ENCODE measurements around the gene FKRP.
"Not testable (repeated sequence)": the region's sequence is repeated elsewhere in the genome, so short reads cannot be mapped to it uniquely, and the experiment has no call there.

FKRP gene

DNA sequence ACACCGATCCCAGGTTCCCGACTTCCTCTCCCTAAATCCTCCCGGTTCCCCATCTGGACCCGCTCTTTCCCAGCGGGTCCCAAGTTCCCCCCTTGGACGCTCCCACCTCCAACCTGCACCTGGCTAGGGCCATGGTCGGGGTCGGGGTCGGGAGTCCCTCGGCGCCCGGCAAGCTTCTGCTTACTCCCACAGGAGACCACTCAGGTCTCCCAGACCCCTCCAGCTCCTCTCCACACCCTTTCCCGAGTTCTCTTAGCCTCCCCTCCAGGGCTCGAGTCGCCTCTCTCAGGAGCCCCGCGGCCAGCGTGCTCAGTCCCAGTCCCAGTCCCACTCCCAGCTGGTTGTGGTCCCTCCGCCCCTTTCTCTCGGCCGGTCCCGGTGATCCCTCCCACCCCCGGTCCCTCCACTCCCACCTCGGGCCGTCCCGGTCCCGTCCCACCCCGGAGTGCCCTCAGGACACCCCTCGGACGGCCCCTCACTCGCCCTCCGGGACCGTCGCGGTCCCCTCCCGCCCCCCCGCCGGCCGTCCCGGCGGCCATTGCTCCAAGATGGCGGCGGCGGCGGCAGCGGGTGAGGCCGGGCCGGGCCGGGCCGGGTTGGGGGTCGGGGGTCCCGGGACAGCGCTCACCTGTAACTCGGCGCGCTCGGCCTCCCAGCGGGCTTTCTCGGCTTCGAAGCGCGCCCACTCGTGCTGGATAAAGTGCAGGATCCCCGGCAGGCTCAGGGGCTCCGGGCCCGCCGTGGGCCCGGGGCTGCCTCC, at the start of gene FKRP:
Gene FKRP (plus strand): TSS at position 537 of the 760 bp plus-strand sequence. CDS start 9,394 bp downstream, outside the sequence.
- in situ Hi-C loops (cut with MboI; ENCODE audit: low sequenced_read_pairs) = no loop called here

DNA sequence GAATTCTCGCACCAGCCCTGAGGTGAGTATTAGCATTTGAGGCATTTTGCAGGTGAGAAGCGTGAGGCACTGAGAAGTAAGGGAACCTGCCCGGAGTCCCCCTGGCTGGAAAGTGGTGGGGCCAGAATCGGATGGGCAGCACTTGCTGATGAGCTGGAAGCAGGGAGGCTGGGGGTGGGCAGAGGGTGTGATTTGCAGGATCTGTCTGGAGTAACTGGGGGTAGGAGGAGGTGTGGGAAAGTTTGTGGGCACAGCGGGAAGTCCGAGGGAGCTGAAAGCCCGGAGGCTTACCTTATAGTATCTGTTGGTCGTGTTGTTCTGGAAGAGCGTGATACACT, 49.0 kb upstream of the FKRP start:
- in situ Hi-C loops (cut with MboI; ENCODE audit: low sequenced_read_pairs) = no loop called here

DNA sequence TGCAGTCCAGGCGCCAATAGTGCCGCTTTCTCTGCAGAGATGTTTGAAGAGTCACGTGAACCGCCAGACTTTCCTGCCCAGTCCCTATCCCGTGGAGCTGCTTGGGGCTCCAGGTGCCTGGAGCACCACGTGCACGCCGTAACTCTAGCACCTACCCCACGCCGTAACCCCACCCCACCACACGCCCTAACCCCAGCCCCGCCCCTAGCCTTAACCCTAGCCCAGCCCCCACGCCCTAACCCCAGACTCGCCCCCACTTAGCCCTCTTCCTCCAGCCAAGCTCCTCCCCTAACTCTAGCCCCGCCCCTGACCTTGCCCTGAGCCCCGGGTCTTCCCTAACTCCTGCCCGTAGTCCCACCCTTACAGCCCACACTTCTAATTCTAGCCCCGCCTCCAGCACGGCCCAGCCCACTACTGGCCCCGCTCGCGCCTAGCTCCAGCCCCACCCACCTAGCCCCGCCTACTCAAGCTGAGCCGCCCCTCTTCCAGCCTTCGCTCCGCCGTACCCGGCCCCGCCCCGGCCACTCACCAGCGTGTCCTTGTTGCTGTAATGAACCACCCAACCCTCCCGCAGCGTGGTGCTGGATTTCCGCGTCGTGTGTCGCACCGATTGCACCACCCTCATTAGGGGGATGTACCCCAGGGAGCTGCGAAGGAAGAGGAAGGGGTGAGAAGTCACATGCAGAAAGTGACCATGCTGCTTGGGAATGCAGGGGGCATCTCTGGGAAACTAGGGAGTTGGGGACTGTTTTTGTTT, 48.5 kb upstream of the FKRP start:
- in situ Hi-C loops (cut with MboI; ENCODE audit: low sequenced_read_pairs) = no loop called here

GRCh38 chr19:46698395-46699321, 47.2 kb upstream of the FKRP start:
- in situ Hi-C loops (cut with MboI; ENCODE audit: low sequenced_read_pairs) = no loop called here

DNA sequence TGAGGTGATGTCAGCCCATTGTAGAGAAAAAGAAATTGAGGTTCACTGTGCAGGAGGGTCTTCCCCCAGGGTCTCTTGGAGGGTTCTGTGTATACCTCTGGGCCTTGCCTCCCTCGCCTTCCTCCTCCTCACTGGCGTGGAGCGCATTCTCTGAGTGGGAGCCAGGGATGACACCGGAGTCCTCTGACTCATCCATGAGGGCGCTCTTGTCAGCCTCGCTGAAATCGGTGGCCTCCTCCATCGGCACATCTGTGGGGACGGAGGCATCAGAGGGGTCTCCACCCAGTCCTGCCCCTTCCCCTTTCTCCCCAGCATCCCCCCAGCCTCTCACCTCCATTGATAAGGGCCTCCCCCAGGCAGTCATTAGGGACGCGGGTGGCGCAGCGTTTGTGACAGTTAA, 45.2 kb upstream of the FKRP start:
- in situ Hi-C loops (cut with MboI; ENCODE audit: low sequenced_read_pairs) = no loop called here

DNA sequence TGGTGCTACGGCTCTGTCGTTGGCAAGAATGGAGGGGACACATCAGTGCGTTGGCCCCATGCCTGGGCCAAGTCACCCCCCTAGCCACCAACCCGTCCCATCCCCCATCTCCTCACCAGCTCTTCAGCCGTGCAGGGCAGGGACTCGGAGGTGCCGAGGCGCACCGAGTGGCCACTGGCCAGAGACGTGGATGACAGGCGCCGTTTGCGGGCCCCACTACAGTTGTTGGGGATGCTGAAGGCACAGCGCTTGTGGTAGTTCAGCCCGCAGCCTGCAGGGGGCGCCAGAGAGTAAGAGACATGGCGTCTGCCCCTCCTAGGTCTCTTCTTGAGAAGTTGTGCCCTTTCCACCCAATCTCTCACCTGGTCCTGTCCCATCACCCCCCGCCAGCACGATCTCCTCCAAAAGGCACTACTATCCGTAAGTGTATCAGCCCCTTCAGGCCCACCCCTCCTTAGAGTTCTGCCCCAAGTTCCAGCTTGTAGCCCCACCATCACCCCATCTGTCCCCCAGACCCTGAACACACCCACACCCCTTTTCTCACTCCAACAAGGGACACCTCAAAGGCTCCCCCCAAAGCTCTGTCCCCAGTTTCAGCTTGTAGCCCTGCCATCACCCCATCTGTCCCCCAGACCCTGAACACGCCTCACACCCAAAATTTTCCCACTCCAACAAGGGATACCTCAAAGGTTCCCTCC, 41.3 kb upstream of the FKRP start:
- in situ Hi-C loops (cut with MboI; ENCODE audit: low sequenced_read_pairs) = no loop called here

- in situ Hi-C loops (cut with MboI; ENCODE audit: low sequenced_read_pairs) = no loop called here
These were observed 35.2 kb upstream of the FKRP start for GRCh38 chr19:46710687-46711086.

- in situ Hi-C loops (cut with MboI; ENCODE audit: low sequenced_read_pairs) = not testable (repeated sequence)
These were observed 33.0 kb upstream of the FKRP start for GRCh38 chr19:46712768-46713338.

DNA sequence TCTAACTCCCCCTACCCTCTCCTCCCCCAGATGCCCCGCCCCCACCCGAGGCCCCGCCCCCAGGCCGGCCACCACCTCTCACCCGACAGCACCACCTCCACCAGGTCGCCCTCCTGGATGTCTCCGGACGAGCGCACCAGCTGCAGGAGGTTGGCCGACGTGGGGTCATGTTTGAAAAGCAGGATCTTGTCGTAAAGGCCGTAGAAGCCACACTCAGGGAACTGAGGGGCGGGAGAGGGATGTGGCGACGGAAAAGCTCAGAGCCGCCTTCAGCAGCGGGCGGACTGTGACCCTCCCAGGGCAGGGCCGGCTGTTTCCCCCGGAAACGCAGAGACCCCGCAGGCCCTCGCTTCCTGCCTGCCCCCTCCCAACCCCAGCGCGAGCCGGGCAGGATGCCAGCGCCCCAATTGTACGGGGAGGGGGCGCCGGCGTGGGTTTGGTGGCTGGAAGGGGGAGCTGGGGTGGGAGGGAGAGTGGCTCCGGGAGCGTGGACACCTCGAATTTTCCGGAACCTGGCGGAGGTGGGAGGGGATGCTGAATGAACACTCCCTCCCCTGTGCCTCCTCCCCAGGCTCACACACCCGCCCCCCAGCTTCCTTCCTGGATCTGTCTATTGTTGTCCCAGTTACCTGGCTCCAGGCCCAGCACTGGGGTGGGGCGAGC, 31.9 kb upstream of the FKRP start:
- in situ Hi-C loops (cut with MboI; ENCODE audit: low sequenced_read_pairs) = no loop called here

DNA sequence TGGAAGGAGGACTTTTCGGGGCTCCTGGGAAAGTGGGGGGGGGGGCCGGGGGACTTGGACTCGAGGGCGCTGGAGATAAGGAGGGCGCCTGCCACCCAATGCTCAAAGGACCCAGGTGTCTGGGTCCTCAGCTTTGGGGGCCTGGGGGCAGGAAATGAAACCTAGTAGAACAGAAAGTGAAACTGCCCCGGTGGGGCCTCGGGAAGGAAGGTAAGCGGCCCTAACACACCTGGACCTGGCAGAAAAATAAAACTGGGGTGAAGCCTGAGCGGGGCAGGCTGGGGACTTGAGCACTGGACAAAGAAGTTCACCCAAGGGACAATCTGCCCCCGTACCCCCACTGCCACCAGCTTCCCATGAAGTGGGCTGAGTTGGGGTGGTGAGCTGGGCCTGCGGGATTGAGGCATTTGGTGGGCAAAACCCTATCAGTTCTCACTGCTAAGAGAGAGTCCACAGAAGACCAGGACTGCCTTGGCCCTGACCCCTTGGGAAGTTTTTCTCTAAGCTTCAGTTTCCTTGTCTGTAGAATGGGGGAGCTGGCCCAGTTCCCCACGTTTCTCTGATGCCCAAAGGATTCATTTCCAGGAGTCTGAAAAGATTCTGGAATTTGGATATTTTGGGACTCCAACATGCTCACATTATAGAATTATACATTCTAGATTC, 31.3 kb upstream of the FKRP start:
- in situ Hi-C loops (cut with MboI; ENCODE audit: low sequenced_read_pairs) = no loop called here

GRCh38 chr19:46715620-46715974, 30.3 kb upstream of the FKRP start:
- in situ Hi-C loops (cut with MboI; ENCODE audit: low sequenced_read_pairs) = no loop called here

- in situ Hi-C loops (cut with MboI; ENCODE audit: low sequenced_read_pairs) = no loop called here
These were observed 29.7 kb upstream of the FKRP start for GRCh38 chr19:46715975-46716671.

DNA sequence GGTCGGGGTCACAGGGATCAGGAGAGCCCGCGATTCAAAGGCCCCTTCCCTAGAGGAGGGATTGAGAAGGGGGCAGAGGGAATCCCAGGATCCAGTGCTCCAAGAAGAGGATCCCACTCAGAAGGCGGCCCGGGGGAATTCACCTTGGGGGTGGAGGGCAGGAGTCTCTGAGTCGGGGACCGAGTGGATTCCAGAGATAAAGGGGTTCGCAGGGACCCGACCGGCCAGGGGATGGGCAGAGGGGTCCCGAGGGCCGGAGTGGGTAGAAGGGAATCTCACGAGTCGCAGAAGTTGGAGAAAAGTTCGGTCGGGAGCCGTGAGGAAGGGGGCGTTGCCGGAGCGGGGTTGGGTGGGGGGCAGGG, 29.2 kb upstream of the FKRP start:
- in situ Hi-C loops (cut with MboI; ENCODE audit: low sequenced_read_pairs) = no loop called here

DNA sequence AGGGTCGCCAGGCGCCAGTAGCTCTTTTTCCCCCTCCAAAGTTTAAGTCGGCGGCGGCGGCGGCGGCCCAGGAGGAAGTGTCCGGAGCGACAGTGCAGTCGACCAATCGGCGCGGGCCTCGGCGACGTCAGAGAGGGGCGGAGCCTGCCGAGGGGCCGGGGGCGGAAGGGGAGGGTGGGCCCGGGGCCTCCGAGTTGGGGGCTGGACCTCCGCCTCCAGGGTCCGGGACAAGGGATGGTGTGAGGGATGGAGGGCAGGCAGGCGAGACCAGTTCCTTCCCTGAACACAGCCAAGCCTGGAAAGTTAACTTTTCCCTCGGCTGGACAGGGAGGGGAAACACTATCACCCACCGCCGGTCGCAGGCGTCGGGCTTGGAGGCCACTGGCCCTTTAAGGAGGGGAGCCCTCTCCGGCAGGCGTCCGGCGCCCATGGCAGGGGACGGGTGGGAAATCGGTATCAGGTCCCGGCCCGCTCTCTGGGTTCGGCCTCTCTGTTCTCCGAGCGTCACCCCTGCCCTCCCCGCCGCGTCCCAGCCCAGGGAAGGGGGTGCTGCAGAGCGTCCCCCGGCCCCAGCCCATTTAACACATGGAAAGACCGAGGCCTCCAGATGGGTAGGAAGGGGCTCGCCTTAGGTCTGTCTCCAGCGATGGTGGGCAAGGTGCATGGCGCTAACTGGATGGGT, 28.7 kb upstream of the FKRP start, which contains the start of gene PRKD2:
Gene PRKD2 (minus strand): TSS at position 81 of the 682 bp plus-strand sequence. CDS start 744 bp downstream, outside the sequence.
- in situ Hi-C loops (cut with MboI; ENCODE audit: low sequenced_read_pairs) = no loop called here

DNA sequence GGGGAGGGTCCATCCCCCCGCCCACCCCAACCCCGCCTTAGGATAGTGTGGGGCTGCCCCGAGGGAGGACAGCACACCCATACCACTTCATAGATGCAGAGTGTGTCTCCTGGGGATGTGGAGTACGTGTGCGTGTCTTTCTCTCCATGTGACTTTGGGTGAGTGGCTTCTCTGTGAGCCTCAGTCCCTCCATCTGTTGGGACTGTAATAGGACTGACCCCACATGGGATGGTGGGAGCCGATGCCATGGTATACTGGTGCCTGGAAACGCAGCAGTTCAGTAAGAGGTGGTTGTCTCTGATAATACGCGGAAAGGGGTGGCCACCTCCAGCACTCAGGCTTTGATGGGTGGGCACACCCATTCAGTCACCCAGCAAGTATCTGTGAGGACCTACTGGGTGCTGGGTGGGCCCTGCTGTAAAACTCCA, 28.1 kb upstream of the FKRP start:
- in situ Hi-C loops (cut with MboI; ENCODE audit: low sequenced_read_pairs) = no loop called here

- in situ Hi-C loops (cut with MboI; ENCODE audit: low sequenced_read_pairs) = no loop called here
These were observed 27.5 kb upstream of the FKRP start for GRCh38 chr19:46718157-46718933.

DNA sequence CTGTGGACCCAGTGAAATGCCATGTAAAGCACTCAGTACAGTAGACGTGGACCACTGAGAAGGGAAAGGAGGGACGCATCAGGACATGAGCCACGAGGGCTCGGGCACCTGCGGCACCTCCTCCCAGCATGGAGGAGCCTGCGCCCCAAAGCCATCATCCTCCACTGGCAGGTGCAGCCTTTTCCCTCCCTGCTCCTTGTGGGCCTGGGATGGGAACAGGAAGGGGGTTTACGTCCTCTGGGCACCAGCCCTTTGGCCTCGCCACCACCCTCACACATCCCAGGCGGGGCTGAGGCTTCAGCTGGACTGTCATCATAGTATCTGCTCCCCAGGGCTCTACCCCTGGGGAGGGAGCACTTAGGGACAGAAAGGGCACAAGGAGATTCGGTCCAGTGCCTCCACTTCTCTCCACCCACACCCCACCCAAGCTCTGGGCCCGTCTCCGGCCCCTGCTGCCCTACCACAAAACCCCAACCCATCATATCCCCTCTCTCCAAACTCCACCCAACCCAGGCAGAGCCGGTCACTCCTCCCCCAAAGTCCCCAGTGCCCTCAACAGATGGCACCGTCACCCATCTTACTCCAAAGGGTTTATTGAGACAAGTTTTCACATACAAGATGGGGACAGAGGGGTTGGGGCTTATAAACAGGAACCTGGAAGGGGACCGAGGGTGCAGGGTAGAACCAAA, 26.8 kb upstream of the FKRP start:
- in situ Hi-C loops (cut with MboI; ENCODE audit: low sequenced_read_pairs) = no loop called here
